Measurements from ENCODE around the gene ASIC3. TPM values are rescaled to one million over a fixed set of nuclear protein-coding genes. Genes with fewer than 3 reads are reported as not detected.
A peak's percentile ranks its signal among the peaks of the same experiment; 100 is the strongest.

Gene ASIC3
- total and polyA plus RNA-seq, 2 of the 4 experiments (the other 2 are of a cell fraction), result 0.74 TPM; not detected in 1

DNA sequence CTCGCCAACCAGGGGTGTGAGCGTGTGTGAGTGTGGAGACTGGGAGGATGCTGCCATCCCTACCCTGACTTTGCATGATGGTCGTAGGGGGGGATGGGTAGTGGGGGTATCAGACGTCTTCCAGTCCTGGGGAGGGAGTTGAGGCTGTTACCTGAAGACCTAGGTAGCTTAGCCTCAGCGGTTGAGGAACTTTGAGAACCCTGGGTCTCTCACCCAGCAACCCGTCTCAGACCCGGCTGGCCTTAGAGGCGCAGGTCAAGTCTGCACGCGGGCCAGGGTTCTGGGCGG is 13.7 kb downstream of the ASIC3 start:
- Histone ChIP-seq H3K18ac (ENCODE audit: low read depth, low read length) (no peak overlapping the region), H3K27me3 (ENCODE audit: control insufficient read depth, insufficient read depth, low read length) (no peaks in the 10 kb centered on the region), H3K4me2 (ENCODE audit: low read depth, low read length) (peak overlapping the region; percentile 5; the same call in 1 of the 2 replicates), H3K9me1 (ENCODE audit: insufficient read depth, low read length) (peaks cover 9% of the 10 kb centered on the region; the same call in 1 of the 2 replicates), H4K8ac (ENCODE audit: low read depth in 2 of 2, low read length in 2 of 2) (peak overlapping the region in 1 of 2 experiments; percentile 50; a peak in 3 of 4 replicates), H2BK20ac (ENCODE audit: low read depth, low read length) (peak overlapping the region; percentile 28; the same call in 1 of the 2 replicates), H4K20me1 (ENCODE audit: insufficient read depth, low read length) (peaks cover 32% of the 10 kb centered on the region), H3K4me3 (ENCODE audit: insufficient read depth, low read depth, low read length) (no peak overlapping the region), H3K9me3 (ENCODE audit: control insufficient read depth, insufficient read depth, low read length) (no peaks in the 10 kb centered on the region), H4K91ac (ENCODE audit: insufficient read depth, low read depth, low read length) (no peak overlapping the region; the same call in 1 of the 2 replicates), H3K79me1 (ENCODE audit: low read depth in 1 of 2, low read length in 2 of 2) (peaks cover 25 to 68% of the 10 kb centered on the region in 2 experiments), H3K9ac (ENCODE audit: low read depth, low read length) (no peak overlapping the region), H2BK15ac (ENCODE audit: low read depth, low read length) (no peak overlapping the region), H2BK120ac (ENCODE audit: low read depth, low read length) (no peak overlapping the region), H2BK5ac (ENCODE audit: low read depth, low read length, poor library complexity, severe bottlenecking) (peak overlapping the region; percentile 8), H2AK5ac (ENCODE audit: low read depth, low read length) (peak overlapping the region; percentile 94), H3K36me3 (ENCODE audit: control insufficient read depth, insufficient read depth, low read length) (peaks cover 26% of the 10 kb centered on the region), H2AK9ac (replicated peaks; ENCODE audit: low read depth, low read length, poor library complexity) (peak overlapping the region; percentile 1), H3K23ac (ENCODE audit: low read depth, low read length) (peak overlapping the region; percentile 11; the same call in 1 of the 2 replicates), H3K4ac (ENCODE audit: low read depth, low read length) (peak overlapping the region; percentile 89), H4K5ac (ENCODE audit: low read depth, low read length) (no peak overlapping the region), H3K27ac (ENCODE audit: insufficient read depth, low read length) (0 out of 2 replicates have a peak overlapping the region, but pooled peaks have one; percentile 11), H2AFZ (replicated peaks; ENCODE audit: low read length, poor library complexity) (peak overlapping the region; percentile 40), H3K56ac (ENCODE audit: extremely low read depth, insufficient read depth, low read length) (no peak overlapping the region), H3K14ac (replicated peaks; ENCODE audit: low read depth, low read length) (peak overlapping the region; percentile 60; the same call in 1 of the 2 replicates), H3K4me1 (ENCODE audit: control insufficient read depth, insufficient read depth, low read length) (peaks cover 38% of the 10 kb centered on the region)
- BruUV-seq (replicated peaks), result no TSS peak
- 65% methylated on average over 4 of the region's 11 CpGs; no CpG with 5 or more reads in 1 of the 2 experiments for WGBS, 2 experiments (ENCODE audit: extremely low coverage in 2 of 2, insufficient read length in 1 of 2)
- CTCF ChIA-PET, result no interaction called here
- intact Hi-C loops (cut with micrococcal nuclease) (no loop called here), dilution Hi-C loops (cut with HindIII; ENCODE audit: low sequenced_read_pairs, unreplicated experiment) (no loop called here), in situ Hi-C loops (cut with MboI; ENCODE audit: low sequenced_read_pairs) (no loop called here)
- ATAC-seq (ENCODE audit: low read depth) (no peak), DNase-seq (no peak)
- POLR2A ChIA-PET (ENCODE audit: unreplicated experiment), result no interaction called here
- no peak for TF ChIP-seq RAD21 (IDR thresholded peaks at IDR 0.05; ENCODE audit: low read length)
- no peak for TF ChIP-seq CHD1 (IDR thresholded peaks at IDR 0.05; ENCODE audit: low read depth, low read length)
- TF ChIP-seq, protein P1, sequence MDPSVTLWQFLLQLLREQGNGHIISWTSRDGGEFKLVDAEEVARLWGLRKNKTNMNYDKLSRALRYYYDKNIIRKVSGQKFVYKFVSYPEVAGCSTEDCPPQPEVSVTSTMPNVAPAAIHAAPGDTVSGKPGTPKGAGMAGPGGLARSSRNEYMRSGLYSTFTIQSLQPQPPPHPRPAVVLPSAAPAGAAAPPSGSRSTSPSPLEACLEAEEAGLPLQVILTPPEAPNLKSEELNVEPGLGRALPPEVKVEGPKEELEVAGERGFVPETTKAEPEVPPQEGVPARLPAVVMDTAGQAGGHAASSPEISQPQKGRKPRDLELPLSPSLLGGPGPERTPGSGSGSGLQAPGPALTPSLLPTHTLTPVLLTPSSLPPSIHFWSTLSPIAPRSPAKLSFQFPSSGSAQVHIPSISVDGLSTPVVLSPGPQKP (IDR thresholded peaks at IDR 0.05; ENCODE audit: borderline replicate concordance, low read depth, low read length), result no peak
- no peak for TF ChIP-seq RFX5 (IDR thresholded peaks at IDR 0.05; ENCODE audit: low read depth, low read length)
- no peak for TF ChIP-seq BHLHE40 (IDR thresholded peaks at IDR 0.05; ENCODE audit: low read depth, low read length)
- no peak for TF ChIP-seq FOS (IDR thresholded peaks at IDR 0.05; ENCODE audit: low read depth, low read length)
- no peak for TF ChIP-seq MXI1 (IDR thresholded peaks at IDR 0.05; ENCODE audit: borderline replicate concordance, low read depth, low read length)
- TF ChIP-seq MAFK (IDR thresholded peaks at IDR 0.05; ENCODE audit: low read depth, low read length), result no peak
- TF ChIP-seq CEBPB (IDR thresholded peaks at IDR 0.05; ENCODE audit: low read depth, low read length), result no peak
- no peak for TF ChIP-seq MAZ (IDR thresholded peaks at IDR 0.05; ENCODE audit: borderline replicate concordance, low read depth, low read length)
- TF ChIP-seq RCOR1 (IDR thresholded peaks at IDR 0.05; ENCODE audit: insufficient replicate concordance, low read length), result no peak
- TF ChIP-seq, protein P2, sequence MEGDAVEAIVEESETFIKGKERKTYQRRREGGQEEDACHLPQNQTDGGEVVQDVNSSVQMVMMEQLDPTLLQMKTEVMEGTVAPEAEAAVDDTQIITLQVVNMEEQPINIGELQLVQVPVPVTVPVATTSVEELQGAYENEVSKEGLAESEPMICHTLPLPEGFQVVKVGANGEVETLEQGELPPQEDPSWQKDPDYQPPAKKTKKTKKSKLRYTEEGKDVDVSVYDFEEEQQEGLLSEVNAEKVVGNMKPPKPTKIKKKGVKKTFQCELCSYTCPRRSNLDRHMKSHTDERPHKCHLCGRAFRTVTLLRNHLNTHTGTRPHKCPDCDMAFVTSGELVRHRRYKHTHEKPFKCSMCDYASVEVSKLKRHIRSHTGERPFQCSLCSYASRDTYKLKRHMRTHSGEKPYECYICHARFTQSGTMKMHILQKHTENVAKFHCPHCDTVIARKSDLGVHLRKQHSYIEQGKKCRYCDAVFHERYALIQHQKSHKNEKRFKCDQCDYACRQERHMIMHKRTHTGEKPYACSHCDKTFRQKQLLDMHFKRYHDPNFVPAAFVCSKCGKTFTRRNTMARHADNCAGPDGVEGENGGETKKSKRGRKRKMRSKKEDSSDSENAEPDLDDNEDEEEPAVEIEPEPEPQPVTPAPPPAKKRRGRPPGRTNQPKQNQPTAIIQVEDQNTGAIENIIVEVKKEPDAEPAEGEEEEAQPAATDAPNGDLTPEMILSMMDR (conservative IDR thresholded peaks at IDR 0.05; ENCODE audit: low read depth, low read length), result no peak
- no peak for TF ChIP-seq NFE2L2 (IDR thresholded peaks at IDR 0.05; ENCODE audit: low read depth, low read length)
- TF ChIP-seq POLR2A (IDR thresholded peaks at IDR 0.05; ENCODE audit: low read depth, low read length), result no peak
- TF ChIP-seq SMC3 (IDR thresholded peaks at IDR 0.05; ENCODE audit: low read depth, low read length), result no peak
- TF ChIP-seq, protein P3, sequence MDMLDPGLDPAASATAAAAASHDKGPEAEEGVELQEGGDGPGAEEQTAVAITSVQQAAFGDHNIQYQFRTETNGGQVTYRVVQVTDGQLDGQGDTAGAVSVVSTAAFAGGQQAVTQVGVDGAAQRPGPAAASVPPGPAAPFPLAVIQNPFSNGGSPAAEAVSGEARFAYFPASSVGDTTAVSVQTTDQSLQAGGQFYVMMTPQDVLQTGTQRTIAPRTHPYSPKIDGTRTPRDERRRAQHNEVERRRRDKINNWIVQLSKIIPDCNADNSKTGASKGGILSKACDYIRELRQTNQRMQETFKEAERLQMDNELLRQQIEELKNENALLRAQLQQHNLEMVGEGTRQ (IDR thresholded peaks at IDR 0.05; ENCODE audit: low read depth, low read length), result no peak

Data from IMR-90 (cell line).